ENCODE data around the gene GCGR.

Gene GCGR

GRCh38 chr17:81803728-81804558 is at the start of gene GCGR:
GCGR (plus strand) TSS chr17:81804150; CDS start chr17:81809019, 4,869 bp downstream.
- DNase-seq (ENCODE audit: low read depth), result no peak

DNA sequence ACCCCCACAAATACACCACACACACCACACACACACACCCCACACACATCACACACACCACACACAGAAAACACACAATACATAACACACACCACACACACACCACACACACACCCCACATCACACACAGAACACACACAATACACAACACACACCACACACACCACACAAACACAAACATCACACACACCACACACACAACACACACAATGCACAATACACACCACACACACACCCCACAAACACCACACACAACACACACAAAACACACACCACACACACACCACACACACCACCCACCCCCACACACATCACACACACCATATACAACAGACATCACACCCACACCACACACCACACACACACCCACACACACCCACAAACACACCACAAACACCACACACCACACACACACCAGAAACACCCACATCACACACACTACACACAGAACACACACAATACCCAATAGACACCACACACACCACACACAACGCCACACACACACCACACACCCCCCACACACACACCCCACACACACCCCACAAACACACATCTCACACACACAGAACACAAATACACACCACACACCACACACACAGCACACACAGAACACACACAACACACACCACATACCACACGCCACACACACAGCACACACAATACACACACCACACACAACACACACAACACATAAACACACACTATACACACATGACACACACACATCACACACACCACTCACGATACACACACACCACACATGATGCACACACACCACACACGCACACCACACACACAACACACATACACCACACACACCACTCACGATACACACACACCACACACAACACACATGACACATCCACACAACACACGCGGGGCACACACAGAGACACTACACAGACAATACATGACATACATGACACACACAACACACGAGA is 11.0 kb upstream of the GCGR start:
- DNase-seq (ENCODE audit: low read depth), result no peak

DNA sequence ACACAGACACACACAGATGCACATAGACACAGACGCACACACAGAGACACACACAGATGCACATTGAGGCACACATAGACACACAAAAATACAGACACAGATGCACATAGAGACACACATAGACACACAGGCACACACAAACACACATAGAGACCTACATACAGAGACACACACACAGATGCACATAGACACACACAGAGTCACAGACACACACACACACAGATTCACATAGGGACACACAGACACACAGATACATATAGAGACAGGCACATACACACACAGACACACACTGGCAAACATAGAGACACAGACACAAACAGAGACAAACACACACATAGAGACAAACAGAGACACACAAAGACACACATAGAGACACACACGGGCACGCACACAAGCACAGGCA is 9.9 kb upstream of the GCGR start:
- DNase-seq (ENCODE audit: low read depth), result no peak

- no peak for DNase-seq (ENCODE audit: low read depth)
These were observed 9.4 kb upstream of the GCGR start for GRCh38 chr17:81794509-81794908.

- DNase-seq (ENCODE audit: low read depth), result no peak
These were observed 2.6 kb upstream of the GCGR start for GRCh38 chr17:81801327-81801726.

- DNase-seq (ENCODE audit: low read depth), result no peak
These were observed 1.7 kb upstream of the GCGR start for GRCh38 chr17:81802048-81802758.

GRCh38 chr17:81802856-81803643 is 900 bp upstream of the GCGR start:
- no peak for DNase-seq (ENCODE audit: low read depth)

DNA sequence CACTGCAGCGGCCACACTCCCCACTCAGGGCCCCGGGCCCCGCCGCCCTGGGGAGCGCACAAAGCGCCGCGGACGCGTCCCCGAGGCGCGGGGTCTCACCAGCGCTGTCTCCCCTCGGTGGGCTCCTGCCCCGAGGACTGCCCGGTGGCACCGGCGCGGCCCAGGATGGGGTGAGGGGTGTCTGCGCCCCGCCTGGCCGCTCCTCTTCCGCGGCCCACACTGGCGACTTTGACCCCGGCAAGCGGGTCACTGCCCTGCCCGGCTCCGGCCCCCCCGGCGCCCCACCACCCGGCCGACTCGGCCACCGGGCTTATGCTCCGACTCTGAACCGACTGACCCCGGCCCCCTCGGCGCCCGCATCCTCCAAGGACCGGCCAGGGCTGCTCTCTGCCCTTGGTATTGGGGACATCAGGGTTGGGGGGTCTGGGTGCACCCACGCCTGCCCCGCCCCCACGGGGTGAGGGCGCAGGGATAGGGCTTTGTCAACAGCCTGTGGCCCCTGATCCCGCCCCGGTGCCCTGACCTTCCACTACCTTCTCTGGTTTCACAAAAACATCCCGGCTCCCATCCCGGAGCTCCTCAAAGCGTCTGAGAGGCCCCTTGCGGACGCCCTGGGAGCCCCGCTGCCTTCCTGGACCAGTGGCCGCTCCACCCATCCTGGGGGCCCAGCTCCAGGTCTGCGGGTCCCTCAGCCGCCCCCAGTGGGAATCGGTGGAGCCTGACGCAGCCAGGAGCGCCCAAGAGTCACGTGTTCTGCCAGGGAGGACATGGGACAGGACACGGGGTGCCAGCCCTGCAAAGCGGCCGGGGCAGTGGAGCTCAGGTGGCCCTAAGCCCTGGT is 829 bp downstream of the GCGR start:
- no peak for DNase-seq (ENCODE audit: low read depth)

GRCh38 chr17:81805707-81806460 is 1.9 kb downstream of the GCGR start:
- no peak for DNase-seq (ENCODE audit: low read depth)

- no peak for DNase-seq (ENCODE audit: low read depth)
These were observed 2.7 kb downstream of the GCGR start for GRCh38 chr17:81806461-81807209.

DNA sequence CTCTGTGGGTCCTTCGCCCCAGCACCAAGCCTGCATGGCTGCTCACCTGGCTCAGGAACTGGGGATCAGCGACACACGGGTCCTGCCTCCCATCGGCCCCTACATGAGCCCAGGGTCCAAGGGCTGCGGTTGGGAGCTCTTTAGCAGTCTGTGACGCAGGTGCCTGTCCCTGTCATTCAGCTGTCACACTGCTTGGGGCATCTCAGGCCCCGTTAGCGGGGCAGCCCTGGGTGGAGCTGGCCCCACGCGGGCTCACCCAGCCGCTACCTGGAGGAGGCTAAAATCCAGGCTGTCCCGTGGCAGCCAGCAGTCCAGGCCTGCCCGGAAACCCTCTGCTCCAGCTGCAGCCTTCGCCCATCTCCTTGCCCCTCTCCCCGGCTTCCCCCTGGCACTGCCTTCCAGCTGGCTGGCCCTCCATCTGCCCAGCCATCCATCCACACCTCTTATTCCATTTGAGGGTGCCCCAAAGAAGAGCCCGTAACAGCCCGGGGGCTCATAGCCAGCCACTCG is 3.3 kb downstream of the GCGR start:
- no peak for DNase-seq (ENCODE audit: low read depth)

DNA sequence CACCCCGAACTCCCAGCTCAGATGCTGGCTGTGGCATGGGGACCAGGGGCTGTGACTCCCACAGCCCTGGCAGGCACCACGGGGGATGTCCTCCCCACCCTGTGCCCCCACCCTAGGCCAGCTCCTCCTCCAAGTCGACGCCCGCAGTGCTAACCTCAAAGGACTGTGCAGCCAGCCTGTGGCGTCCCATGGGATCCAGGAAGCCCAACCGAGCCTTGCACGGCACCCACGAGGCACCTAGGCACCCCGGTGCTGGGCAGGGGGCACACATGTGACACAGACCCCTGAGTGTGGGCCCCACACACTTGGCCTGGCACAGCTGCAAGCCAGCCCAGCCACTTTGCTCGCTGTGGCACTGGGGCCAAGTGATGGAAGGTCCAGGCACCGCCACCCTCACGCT is 3.9 kb downstream of the GCGR start:
- DNase-seq (ENCODE audit: low read depth), result no peak

GRCh38 chr17:81808778-81809555 is 5.0 kb downstream of the GCGR start:
- no peak for DNase-seq (ENCODE audit: low read depth)

GRCh38 chr17:81809556-81809998 is 5.6 kb downstream of the GCGR start:
- DNase-seq (ENCODE audit: low read depth), result no peak

- DNase-seq (ENCODE audit: low read depth), result no peak
These were observed 6.5 kb downstream of the GCGR start for GRCh38 chr17:81810476-81810875.

- DNase-seq (ENCODE audit: low read depth), result no peak
These were observed 7.1 kb downstream of the GCGR start for GRCh38 chr17:81810892-81811704.
